GM21825 (cell line): ENCODE measurements around the gene KDM3B.
A peak's percentile ranks its signal among the peaks of the same experiment; 100 is the strongest.

ENCODE experiments used
- ATAC-seq: cut with Tn5 transposase; IDR thresholded peaks from one replicate; pipeline ENCODE4 v1.9.1; 2021; ENCODE audit warnings: mild to moderate bottlenecking, moderate library complexity; ENCODE audit not compliant: unreplicated experiment

KDM3B gene

DNA sequence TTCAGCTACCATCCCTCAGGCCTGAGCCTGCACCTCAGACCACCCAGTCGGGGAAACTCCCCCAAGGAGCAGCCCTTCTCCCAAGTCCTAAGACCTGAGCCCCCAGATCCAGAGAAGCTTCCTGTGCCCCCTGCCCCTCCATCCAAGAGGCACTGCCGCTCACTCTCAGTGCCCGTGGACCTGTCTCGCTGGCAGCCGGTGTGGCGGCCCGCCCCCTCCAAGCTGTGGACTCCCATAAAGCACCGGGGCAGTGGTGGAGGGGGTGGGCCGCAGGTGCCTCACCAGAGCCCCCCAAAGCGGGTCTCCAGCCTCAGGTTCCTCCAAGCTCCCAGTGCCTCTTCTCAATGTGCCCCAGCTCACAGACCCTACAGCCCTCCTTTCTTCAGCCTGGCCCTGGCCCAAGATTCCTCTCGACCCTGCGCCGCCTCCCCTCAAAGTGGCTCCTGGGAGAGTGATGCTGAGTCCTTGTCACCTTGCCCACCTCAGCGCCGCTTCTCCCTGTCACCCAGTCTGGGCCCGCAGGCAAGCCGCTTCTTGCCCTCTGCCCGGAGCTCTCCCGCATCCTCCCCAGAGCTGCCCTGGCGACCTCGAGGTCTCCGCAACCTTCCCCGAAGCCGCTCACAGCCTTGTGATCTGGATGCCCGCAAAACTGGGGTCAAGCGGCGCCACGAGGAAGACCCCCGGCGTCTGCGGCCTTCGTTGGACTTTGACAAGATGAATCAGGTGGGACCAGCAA, 7.4 kb upstream of the KDM3B start:
- ATAC-seq, result no peak

DNA sequence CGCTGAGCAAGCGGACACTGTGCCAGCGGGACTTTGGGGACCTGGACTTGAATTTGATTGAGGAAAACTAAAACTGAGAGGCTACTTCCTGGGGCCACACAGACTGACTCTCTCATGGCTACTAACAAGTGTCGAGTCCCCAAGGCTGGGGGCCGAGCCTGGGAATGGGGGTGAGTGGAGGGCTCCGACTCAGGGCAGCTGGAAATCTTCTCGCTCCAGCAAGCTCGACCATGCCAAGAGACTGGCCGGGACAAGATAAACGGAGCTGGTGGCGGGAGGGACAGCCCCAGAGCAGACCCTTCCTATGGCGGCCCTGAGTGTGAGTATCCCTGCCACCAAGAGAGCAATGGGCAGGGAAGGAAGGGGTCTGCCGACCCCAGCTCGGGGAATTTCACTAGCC, 5.6 kb upstream of the KDM3B start:
- ATAC-seq, result no peak

DNA sequence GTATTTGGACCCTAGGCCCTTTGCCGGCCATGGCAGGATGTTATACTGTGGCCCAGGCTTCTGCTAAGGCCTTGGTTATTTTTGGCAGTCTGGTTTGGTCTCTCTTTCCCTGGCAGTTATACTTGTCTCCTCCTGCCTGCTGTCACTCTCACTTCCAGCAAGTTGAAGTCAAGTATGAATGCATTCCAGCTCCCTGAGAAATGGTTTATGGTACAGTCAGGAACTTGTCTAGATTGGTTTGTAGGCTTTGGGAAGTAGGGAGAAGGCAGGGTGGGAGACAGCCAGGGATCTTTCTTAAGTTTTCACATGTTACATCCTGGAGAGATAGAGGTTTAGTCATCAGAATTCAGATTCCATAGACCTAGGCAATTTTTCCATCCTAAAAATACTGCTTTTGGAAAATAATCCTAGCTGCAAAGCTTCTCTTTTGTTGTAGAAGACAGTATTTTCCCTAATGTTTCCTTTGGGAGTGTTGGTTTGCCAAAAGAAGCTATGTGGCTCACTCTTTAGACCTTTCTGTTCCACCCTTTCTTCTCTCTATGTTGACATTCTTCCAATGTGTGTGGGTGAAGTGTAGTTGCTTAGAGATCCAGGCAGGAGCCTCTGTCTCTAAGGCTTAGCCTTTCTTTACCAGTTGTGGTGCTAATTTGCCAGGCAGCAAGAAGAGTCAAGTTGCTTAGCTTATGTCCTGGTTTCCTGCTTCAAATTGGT, 2.5 kb upstream of the KDM3B start:
- no peak for ATAC-seq

DNA sequence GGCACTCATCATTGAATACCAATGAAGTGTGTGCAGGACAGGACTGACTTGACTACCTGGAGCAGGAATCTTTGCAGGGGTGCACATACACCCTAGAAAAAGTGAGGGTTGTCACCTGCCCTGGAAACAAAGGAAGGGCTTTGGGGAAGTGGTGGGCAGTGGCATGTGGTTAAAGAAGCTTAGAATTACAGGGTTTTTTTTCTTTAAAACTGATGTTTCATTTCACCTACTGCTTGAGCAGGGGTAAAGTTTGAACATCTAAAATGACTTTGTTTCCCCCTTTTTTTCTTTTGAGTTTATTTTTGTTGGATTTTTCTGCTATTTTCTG, 2.0 kb upstream of the KDM3B start:
- no peak for ATAC-seq

DNA sequence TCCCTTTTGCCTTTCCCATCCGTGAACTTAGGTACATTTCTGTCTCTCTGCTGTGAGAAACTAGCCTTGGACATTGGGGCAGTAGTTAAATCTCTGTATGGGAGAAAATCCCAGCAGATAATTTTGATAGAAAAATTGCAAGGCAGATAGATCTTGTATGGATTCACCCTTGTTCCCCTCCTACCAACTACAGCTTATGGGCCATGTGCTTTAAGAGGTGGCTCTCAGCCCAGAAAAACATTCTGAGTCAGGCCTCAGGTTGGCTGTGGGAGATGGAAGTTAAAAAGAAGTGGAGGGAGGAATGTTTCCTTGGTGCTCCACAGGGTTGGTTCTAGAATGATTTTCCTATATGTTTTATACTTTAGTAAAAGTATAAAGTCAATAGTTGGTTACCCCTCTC, 1.4 kb upstream of the KDM3B start:
- no peak for ATAC-seq

DNA sequence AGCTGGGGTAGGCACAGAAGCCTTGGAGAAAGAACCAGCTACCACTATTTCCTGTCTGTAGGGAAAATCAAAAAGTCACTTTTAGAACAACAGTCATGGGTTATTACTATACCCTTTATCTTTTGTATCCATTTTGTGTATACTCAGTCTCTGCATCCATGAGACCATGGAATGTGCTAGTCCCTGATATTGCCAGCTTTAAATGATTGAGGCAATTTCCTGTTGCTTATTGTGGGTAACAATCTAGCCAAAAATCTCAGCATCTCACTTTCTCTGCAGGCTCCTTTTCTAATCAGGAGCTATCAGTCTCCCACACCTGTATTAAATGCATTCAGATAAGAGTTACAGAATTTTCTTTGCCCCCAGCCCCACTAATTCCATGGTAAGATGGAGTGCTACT, 968 bp upstream of the KDM3B start:
- no peak for ATAC-seq

DNA sequence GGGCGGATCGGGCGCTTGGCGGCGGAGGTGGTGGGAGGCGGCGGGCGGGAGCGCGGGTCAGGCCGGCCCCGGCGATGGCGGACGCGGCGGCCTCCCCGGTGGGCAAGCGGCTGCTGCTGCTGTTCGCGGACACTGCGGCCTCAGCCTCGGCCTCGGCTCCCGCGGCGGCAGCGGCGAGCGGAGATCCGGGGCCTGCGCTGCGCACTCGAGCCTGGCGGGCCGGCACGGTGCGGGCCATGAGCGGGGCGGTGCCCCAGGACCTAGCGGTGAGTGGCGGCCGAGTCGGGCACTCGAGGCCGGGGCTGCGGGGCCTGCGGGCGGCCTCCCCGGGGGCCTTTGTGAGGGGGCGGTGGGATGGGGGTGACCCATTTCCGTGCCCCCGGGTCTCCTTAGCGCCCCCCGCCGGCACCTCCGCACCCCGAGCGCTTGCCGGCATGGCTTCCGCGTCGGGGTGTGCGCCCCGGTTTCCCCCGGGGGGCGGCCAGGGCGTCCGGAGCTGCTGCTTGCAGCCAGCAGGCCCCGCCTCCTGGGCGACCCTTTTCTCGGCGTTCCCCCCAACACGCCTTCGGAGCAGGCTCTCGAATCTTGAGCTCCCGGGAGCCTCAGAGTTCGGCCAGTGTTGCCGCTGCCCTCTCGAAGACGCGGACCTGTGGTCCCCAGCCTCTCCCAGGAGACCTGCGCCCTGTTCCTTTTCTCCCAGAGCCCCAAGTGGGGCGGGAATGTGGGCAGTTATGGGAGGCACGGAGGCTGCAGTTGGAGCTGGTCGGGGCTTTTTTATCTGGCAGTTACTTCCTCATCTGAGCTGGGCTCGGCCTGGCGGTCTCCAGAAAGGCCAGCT, 456 bp downstream of the KDM3B start:
- ATAC-seq, result peak; percentile 42

DNA sequence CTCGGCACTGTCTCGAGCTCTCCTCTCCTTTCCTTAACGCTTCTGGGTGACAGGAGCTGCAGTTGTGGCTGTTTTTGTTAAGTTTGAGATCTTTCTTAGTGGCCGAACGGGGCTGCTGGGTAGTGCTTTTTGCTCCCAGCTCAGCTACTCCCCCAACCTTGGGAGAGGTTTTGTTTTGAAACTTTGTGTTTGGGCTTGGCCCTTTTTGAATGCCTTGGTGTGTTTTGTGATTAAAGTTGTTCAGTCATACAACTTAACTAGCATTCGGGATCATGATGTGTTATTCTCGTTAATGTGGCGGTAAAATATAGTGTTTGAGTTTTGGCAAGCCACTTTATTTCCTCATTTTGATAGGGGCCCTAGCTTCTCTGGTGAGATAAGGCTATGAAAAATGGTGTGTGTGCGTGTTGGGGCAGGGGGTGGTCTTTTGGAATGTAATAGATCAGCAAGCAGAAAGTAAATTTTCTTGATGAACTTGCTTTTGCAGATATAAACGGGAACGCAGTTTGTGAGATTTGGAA, 1.1 kb downstream of the KDM3B start:
- no peak for ATAC-seq

DNA sequence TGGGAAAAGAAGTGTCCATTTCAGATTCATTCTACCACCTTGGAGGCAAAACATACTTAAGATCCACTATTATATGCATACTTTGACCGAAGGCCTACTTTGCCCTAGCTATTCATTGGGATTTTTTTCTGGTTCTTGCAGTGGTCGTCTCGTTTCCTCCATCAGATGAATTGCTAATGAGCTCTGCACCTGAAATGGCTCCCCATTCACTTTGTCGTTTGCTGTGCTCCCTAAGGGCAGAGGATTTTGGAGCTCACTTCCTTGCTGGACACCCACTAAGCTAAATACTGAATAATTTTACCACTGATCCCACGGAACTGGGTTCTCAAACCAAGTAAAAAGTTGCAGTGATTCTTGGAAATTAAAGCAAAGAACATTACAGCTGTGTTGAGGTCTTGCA, 1.9 kb downstream of the KDM3B start:
- no peak for ATAC-seq

DNA sequence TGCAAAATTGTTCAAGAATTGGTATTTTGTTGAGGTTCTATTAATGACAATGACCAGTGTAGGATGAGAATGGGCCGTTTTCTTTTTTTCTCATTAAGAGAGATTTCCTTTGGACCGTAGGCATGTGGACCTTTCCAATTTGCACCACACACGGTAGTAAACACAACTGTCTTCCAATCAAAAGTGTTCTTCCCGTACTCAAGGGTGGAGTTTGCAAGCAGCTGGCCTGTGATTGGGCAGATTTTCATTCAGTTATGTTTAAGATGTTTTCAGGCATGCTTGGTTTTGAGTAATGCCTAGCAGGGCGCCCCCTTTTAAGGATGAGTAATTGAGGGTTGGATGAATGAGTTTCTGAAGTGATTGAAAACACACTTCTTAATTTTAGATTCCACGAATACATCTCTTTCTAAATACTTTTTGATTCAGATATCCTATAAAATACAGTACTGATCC, 2.5 kb downstream of the KDM3B start:
- no peak for ATAC-seq

DNA sequence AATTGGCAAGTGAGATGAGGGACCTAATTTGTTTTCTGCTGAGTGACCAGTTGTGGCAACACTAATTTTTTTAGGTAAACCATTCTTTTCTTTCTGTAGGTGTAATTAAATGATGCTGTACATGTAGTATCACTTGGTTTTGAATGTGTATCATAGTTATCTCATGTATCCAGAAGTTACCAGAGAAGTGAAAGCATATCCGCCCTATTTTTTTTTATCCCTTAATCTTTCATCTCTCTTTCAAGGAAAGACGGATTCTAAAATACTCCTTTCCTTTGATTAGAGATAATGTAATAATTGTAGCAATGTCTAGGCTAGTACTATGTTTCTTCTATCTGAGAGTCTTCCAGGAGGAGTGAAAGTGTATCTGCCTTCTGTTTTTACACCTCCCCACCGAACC, 7.1 kb downstream of the KDM3B start:
- no peak for ATAC-seq

DNA sequence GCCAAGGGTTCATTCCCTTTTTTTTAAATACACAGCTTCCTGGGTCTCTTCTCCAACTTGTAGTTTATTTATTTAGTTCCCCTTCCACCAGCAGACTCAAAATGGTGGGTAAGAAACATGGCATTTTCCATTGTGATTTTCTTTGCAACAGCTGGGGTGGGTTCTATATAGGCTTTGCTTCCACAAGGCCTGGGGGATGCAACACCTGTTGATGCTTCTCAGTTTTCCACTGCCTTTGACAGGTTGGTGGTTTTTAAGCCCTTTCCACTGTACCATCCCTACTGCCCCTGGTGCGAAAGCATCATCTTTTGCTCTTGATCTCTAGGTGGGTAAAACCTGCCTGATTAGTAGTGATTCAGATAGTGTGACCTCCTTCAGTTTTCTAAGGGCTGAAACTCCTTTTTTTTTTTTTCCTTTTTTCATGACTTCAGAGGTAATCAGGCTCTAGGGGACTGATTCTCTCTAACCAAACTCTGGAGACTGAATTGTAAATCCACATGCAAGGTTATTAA, 8.5 kb downstream of the KDM3B start:
- no peak for ATAC-seq

DNA sequence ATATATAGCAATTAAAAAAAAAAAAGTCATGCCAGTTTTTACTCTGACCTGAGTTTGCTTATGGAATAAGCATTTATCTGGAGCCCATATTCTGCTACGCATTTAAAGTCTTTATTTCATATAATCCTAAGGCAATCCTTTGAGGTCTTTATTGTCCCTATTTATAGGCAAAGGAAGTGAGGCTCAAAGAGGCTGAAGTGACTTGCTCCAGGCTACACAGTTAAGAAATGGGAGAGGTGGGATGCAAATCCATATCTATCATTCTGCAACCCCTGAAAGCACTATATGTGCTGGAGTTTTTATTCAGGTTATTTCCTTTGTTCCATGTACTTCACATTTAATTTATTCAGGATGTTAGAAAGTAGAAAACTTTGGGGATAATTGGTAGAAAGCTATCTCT, 12.1 kb downstream of the KDM3B start:
- ATAC-seq, result no peak

DNA sequence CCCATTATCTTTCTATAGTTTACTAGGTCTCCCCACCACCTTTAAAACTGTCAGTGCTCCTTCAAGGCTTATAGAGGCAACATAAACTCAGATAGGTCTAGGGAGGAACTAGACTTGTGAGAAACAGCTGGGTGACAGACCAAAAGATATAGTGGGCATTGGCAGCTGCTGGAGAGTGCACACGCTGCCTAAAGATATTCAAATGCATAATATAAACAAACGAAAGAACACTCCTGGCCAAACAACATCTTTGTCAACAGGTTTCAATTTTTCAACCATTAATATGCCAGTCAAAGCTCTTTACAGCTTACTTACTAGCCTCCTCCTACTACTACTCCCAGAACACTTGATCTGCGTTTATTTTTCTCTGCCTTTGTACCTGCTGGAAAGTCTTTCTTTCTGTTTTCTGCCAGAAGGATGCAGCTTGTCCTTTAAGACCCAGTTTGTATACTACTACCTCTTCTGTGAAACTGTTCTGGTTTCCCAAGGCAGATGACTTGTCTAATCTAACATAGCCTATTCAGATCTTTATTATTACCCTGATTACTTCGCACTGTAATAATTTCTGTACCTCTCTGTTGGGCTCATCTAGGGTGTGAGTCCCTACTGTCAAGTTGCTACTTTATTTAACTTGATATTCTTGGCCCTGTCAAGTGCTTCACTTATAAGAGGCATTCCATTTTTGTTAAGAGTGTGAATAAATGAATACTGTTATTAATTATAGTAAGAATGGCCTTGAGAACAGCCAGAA, 14.3 kb downstream of the KDM3B start:
- ATAC-seq, result no peak

DNA sequence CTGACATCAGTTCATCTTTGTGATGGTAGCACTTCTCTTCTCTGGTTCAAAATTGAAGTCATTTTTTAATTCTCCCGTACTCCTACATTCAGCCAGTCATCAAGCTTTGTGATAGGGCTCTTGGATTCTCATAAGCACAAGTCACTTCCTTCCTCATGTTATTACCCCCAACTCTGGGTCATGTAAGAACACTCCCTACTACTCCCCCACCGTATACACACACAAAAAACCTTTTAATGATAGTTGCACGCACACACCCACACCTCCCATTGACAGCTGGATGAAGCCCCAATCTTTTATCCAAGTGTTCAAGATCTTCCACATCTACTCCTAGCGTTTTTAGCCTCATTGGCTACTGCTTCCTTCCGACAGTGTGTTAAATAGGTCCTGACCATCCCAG, 16.8 kb downstream of the KDM3B start:
- ATAC-seq, result no peak

DNA sequence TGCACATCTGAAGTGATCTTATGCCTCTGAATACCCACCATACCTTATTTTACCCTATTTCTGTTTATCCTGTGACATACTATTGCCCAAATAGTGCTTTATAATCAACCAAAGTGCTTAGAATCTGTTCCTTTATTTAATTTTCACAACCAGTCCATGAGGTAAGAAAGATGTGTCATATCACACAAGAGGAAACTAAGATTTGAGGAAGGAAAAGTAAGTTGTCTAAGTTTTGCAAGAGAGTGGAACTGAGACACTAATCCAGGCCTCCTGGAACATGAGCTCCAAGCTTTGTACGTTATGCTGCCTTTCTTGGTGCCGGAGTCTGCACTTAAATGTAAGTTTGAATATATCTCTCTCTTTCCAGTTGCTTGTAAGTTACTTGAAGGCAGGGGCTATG, 17.2 kb downstream of the KDM3B start:
- ATAC-seq, result no peak

DNA sequence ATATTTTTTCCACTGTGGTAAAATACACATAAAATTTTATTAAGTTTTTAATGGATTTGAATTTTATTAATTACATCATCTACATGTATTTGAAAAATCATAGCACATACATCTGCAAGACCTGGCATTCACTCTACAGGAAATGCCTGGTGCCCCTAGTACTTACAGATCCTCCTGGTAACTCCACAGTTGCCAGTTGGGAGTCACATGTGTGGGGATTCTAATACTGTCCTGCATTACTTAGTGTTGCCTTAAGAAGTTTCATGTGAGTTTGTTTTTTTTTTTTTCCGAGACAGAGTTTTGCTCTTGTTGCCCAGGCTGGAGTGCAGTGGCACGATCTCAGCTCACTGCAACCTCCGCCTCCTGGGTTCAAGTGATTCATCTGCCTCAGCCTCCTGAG, 18.1 kb downstream of the KDM3B start:
- ATAC-seq, result no peak

DNA sequence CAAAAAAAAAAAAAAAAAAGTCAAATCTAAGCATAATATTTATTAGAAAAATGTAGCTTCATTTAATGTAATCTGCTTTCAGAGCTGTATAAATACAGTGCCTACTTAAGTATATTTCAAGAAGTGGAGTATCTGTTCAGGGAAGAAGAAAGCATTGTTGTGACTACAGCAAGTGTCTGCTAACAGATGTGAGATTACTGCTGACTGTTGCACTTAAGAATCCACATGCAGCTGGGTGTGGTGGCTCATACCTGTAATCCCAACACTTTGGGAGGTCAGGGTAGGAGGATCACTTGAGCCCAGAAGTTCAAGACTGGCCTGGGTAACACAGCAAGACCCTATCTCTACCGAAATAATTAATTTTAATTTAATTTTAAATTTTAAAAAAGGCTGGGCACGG, 19.0 kb downstream of the KDM3B start:
- ATAC-seq, result no peak

DNA sequence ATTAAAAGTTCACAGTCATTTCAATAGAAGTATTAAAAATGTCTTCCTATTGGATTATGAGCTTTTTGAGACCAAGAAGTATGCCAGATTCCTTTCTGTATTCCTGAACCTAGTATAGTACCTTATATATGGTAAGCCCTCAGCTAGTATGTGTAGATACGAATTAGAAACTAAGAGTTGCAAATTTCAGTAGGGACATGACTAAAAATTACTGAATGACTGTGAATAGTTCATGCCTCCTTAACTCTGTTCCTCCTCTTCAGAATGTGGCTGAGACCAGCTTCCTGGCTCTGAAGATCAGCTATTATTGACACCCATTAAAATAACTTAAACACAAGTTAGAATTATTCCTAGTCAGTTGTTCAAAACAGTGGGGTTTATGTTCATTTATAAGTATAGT, 19.7 kb downstream of the KDM3B start:
- peak; percentile 64 for ATAC-seq

DNA sequence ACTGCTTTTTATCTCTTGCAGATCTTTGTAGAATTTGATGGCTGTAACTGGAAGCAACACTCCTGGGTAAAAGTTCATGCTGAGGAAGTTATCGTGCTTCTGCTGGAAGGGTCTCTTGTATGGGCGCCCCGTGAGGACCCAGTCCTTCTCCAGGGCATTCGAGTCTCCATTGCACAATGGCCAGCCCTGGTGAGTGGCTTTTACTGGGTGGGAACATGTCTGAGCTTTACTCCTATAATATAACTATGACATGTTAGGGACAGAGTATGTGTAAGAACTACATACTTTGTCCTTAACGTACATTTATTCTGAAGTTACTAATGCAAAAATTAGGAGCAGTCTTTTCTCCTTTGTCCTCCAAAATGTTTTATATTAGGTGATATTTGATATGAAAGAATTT, 20.2 kb downstream of the KDM3B start:
- ATAC-seq, result no peak

DNA sequence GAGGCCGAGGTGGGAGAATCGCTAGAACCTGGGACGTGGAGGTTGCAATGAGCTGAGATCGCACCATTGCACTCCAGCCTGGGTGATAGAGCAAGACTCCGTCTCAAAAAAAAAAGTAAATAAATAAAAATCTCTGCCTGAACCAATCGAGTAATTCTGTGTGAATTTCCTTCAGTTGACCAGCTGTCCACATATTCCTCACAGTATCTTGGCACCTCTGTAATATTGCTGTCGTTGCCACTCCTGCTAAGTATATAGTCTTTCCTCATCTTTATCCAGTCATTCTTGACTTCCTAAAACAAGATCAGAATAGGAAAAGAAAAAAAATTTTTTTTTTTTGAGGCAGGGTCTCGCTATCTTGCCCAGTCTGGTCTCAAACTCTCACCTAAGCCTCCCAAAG, 29.9 kb downstream of the KDM3B start:
- ATAC-seq, result no peak
